ENCODE results near the gene PI4K2B. TPM values are rescaled to one million over a fixed set of nuclear protein-coding genes. Genes with fewer than 3 reads are reported as not detected.

The PI4K2B gene
- total and polyA plus RNA-seq, 10 of the 15 experiments (the other 5 are each of a cell fraction or from before 2014, with no cell fraction given), result 12.9 to 55.3 (median 40.7) TPM

GRCh38 chr4:25308761-25309160, 74.9 kb downstream of the PI4K2B start (continued):
- TF ChIP-seq PKNOX1 (IDR thresholded peaks at IDR 0.05) (no peak), NFXL1 (IDR thresholded peaks at IDR 0.05; ENCODE audit: borderline replicate concordance) (no peak), CUX1 (IDR thresholded peaks at IDR 0.05; ENCODE audit: insufficient replicate concordance, low read depth, low read length) (no peak)
